Measurements from ENCODE around the gene EED. TPM values are rescaled to one million over a fixed set of nuclear protein-coding genes. Genes with fewer than 3 reads are reported as not detected.

The EED gene
- polyA plus RNA-seq, 1 donor (not counting 4 experiments of a cell fraction or from before 2014, with no cell fraction given): 28.5 TPM

DNA sequence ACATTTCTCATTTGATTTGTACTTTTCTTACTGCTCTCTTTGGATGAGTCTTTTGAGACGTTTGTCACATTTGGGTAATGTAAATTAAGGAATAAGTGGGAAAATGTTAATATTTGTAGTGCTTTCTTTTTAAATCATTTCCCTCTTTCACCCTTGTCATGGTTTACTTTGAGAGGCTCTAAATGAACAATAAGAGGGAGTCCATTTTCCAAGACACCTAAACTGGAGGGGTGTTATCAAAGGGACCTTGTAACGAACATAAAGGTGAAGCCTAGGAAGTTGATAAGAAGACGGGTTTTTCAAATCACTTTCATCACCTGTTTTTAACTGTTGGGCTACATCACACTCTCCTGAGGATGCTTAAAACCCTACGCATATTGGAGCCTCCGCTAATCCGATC, 12.1 kb downstream of the EED start:
- dilution Hi-C loops (cut with MboI; ENCODE audit: extremely low pct_ligation_motif_present, low sequenced_read_pairs): no loop called here
- no peak overlapping the region for H3K4me3 ChIP-seq (ENCODE audit: control insufficient read depth in 2 of 3, extremely low read depth in 1 of 3, insufficient read depth in 2 of 3, low read depth in 1 of 3, low read length in 3 of 3)
- H3K27me3 ChIP-seq (ENCODE audit: control insufficient read depth, extremely low read depth, insufficient read depth, low read length): no peaks in the 10 kb centered on the region
- peaks cover 28% of the 10 kb centered on the region for H3K79me2 ChIP-seq (ENCODE audit: control insufficient read depth, insufficient read depth, low read length)
- H3K9me1 ChIP-seq (ENCODE audit: control insufficient read depth, extremely low read depth, insufficient read depth, low read length): no peaks in the 10 kb centered on the region
- H3K9me3 ChIP-seq (ENCODE audit: control insufficient read depth, low read depth, low read length): no peaks in the 10 kb centered on the region
- H3K4me2 ChIP-seq (ENCODE audit: control insufficient read depth, extremely low read depth, insufficient read depth, low read depth, low read length): no peak overlapping the region
- DNase-seq (ENCODE audit: low read depth, low spot score): no peak
- TF ChIP-seq, protein P1, sequence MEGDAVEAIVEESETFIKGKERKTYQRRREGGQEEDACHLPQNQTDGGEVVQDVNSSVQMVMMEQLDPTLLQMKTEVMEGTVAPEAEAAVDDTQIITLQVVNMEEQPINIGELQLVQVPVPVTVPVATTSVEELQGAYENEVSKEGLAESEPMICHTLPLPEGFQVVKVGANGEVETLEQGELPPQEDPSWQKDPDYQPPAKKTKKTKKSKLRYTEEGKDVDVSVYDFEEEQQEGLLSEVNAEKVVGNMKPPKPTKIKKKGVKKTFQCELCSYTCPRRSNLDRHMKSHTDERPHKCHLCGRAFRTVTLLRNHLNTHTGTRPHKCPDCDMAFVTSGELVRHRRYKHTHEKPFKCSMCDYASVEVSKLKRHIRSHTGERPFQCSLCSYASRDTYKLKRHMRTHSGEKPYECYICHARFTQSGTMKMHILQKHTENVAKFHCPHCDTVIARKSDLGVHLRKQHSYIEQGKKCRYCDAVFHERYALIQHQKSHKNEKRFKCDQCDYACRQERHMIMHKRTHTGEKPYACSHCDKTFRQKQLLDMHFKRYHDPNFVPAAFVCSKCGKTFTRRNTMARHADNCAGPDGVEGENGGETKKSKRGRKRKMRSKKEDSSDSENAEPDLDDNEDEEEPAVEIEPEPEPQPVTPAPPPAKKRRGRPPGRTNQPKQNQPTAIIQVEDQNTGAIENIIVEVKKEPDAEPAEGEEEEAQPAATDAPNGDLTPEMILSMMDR (optimal IDR thresholded peaks at IDR 0.05 in 1 of 3, IDR thresholded peaks at IDR 0.05 in 1 of 3, conservative IDR thresholded peaks at IDR 0.05 in 1 of 3; ENCODE audit: extremely low read depth in 1 of 3, insufficient read depth in 2 of 3, low read length in 3 of 3): no peak
- no peak for TF ChIP-seq EZH2 (IDR thresholded peaks at IDR 0.05; ENCODE audit: low read length)
- H3K4me1 ChIP-seq (ENCODE audit: control insufficient read depth, extremely low read depth, insufficient read depth, low read length): no peaks in the 10 kb centered on the region
- no peaks in the 10 kb centered on the region for H4K20me1 ChIP-seq (ENCODE audit: control insufficient read depth, extremely low read depth, insufficient read depth, low read length)
- H3K27ac ChIP-seq (ENCODE audit: control insufficient read depth, insufficient read depth, low read length): no peak overlapping the region
- H3K9ac ChIP-seq (ENCODE audit: control insufficient read depth, extremely low read depth, insufficient read depth, low read length): no peak overlapping the region
- FAIRE-seq: no peak
- no peak overlapping the region for H2AFZ ChIP-seq (ENCODE audit: control insufficient read depth, low read length)
- peaks cover 0 to 5% of the 10 kb centered on the region in 2 experiments for H3K36me3 ChIP-seq (ENCODE audit: control insufficient read depth in 2 of 2, extremely low read depth in 1 of 2, insufficient read depth in 2 of 2, low read length in 2 of 2)

DNA sequence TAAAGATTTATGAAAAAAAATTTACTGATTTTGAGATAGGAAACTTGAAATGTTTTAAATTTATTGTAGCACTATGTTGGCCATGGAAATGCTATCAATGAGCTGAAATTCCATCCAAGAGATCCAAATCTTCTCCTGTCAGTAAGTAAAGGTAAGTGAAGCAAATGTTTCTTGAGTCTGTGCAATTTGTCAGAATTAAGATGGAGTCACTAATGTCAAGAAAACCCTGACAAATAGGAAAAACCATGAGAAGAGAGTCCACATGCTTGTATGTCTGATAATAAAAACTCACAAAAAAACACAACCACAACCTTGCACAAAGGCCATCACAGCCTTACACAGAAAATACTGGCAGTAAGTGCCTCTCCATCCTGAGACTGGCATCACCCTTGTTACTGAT, 12.9 kb downstream of the EED start:
- Histone ChIP-seq H3K4me3 (ENCODE audit: control insufficient read depth in 2 of 3, extremely low read depth in 1 of 3, insufficient read depth in 2 of 3, low read depth in 1 of 3, low read length in 3 of 3) (no peak overlapping the region), H3K4me1 (ENCODE audit: control insufficient read depth, extremely low read depth, insufficient read depth, low read length) (no peaks in the 10 kb centered on the region), H4K20me1 (ENCODE audit: control insufficient read depth, extremely low read depth, insufficient read depth, low read length) (no peaks in the 10 kb centered on the region), H3K9me1 (ENCODE audit: control insufficient read depth, extremely low read depth, insufficient read depth, low read length) (no peaks in the 10 kb centered on the region), H3K79me2 (ENCODE audit: control insufficient read depth, insufficient read depth, low read length) (peaks cover 20% of the 10 kb centered on the region), H3K36me3 (ENCODE audit: control insufficient read depth in 2 of 2, extremely low read depth in 1 of 2, insufficient read depth in 2 of 2, low read length in 2 of 2) (peaks cover 0 to 7% of the 10 kb centered on the region in 2 experiments), H3K9me3 (ENCODE audit: control insufficient read depth, low read depth, low read length) (no peaks in the 10 kb centered on the region), H2AFZ (ENCODE audit: control insufficient read depth, low read length) (no peak overlapping the region), H3K27me3 (ENCODE audit: control insufficient read depth, extremely low read depth, insufficient read depth, low read length) (no peaks in the 10 kb centered on the region), H3K9ac (ENCODE audit: control insufficient read depth, extremely low read depth, insufficient read depth, low read length) (no peak overlapping the region), H3K27ac (ENCODE audit: control insufficient read depth, insufficient read depth, low read length) (no peak overlapping the region), H3K4me2 (ENCODE audit: control insufficient read depth, extremely low read depth, insufficient read depth, low read depth, low read length) (no peak overlapping the region)
- dilution Hi-C loops (cut with MboI; ENCODE audit: extremely low pct_ligation_motif_present, low sequenced_read_pairs): no loop called here
- FAIRE-seq (no peak), DNase-seq (ENCODE audit: low read depth, low spot score) (no peak)
- TF ChIP-seq, protein P1 (optimal IDR thresholded peaks at IDR 0.05 in 1 of 3, IDR thresholded peaks at IDR 0.05 in 1 of 3, conservative IDR thresholded peaks at IDR 0.05 in 1 of 3; ENCODE audit: extremely low read depth in 1 of 3, insufficient read depth in 2 of 3, low read length in 3 of 3): no peak
- no peak for TF ChIP-seq EZH2 (IDR thresholded peaks at IDR 0.05; ENCODE audit: low read length)
